Measurements from ENCODE around the gene TSPAN10.
A peak's percentile ranks its signal among the peaks of the same experiment; 100 is the strongest.

Gene TSPAN10

GRCh38 chr17:81684442-81684911 lies 47.5 kb downstream of the TSPAN10 start:
- H4K91ac ChIP-seq (ENCODE audit: low read depth, low read length, poor library complexity), result no peak overlapping the region
- peak overlapping the region; percentile 84 to 94 for H3K4me3 ChIP-seq (ENCODE audit: low read length in 2 of 2)
- DNase-seq (ENCODE audit: low spot score), result no peak
- peak overlapping the region; percentile 79 for H3K4me2 ChIP-seq (ENCODE audit: insufficient read depth, low read length, poor library complexity, severe bottlenecking)
- no peak overlapping the region for H2BK5ac ChIP-seq (ENCODE audit: low read length)
- no CpG with 5 or more reads among the region's 16 CpGs for WGBS, 2 donors (ENCODE audit: extremely low coverage in 2 of 2, insufficient read length in 2 of 2, insufficient replicate concordance in 1 of 2)
- H3K4ac ChIP-seq (ENCODE audit: low read length), result no peak overlapping the region
- peak overlapping the region; percentile 57 for H3K14ac ChIP-seq (ENCODE audit: low read length)
- H3K23ac ChIP-seq (ENCODE audit: low read depth, low read length, poor library complexity), result no peak overlapping the region
- no peak overlapping the region for H2BK15ac ChIP-seq (ENCODE audit: low read length)
- H3K79me1 ChIP-seq (ENCODE audit: low read depth, low read length), result peaks cover 31% of the 10 kb centered on the region
- H2BK12ac ChIP-seq (ENCODE audit: low read length), result no peak overlapping the region
- H3K18ac ChIP-seq (ENCODE audit: low read length), result peak overlapping the region; percentile 82
- H3K9ac ChIP-seq (ENCODE audit: low read depth, low read length, poor library complexity), result peak overlapping the region; percentile 83
- no peaks in the 10 kb centered on the region for H3K27me3 ChIP-seq (ENCODE audit: control insufficient read depth in 3 of 3, insufficient read depth in 3 of 3, low read depth in 1 of 3, low read length in 3 of 3)
- peak overlapping the region; percentile 91 for H2AK5ac ChIP-seq (ENCODE audit: low read depth, low read length)
- peak overlapping the region; percentile 77 for H2AFZ ChIP-seq (ENCODE audit: low read length)
- H2BK120ac ChIP-seq (ENCODE audit: low read depth, low read length), result no peak overlapping the region
- peaks cover 33 to 68% of the 10 kb centered on the region in 2 donors for H3K36me3 ChIP-seq (replicated peaks in 1 of 2; ENCODE audit: control insufficient read depth in 2 of 2, insufficient read depth in 2 of 2, low read length in 2 of 2)
- H3K4me1 ChIP-seq (ENCODE audit: control insufficient read depth in 2 of 2, insufficient read depth in 1 of 2, low read depth in 1 of 2, low read length in 2 of 2), result peaks cover 9 to 14% of the 10 kb centered on the region in 2 donors
- H4K8ac ChIP-seq (ENCODE audit: low read depth, low read length), result no peak overlapping the region
- H3K27ac ChIP-seq (replicated peaks; ENCODE audit: low read length), result no peak overlapping the region
- peaks cover 0 to 2% of the 10 kb centered on the region in 2 donors for H3K9me3 ChIP-seq (replicated peaks in 1 of 2; ENCODE audit: control insufficient read depth in 2 of 2, insufficient read depth in 1 of 2, low read depth in 1 of 2, low read length in 2 of 2)

DNA sequence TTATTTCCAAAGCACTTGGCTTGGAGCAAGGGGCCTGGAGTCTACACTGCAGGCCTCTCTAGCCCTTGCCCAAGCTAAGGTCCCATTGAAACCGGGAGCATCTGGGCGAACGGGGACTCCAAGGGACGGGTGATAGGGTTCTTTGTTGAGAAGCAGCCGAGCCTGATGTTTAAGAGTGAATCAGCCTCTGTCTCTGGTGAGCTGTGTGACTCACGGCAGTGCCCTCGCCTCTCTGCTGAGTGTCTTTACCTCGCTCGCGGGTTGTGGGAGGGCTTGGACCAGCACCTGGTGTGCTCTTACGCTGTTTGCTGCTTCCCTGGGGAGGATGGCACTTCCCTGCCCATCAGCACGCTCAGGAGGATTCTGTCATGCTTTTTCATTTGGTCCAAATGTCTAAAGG lies 48.1 kb downstream of the TSPAN10 start:
- H3K18ac ChIP-seq (ENCODE audit: low read length), result no peak overlapping the region
- no peak overlapping the region for H2BK12ac ChIP-seq (ENCODE audit: low read length)
- peak overlapping the region; percentile 79 for H3K4me2 ChIP-seq (ENCODE audit: insufficient read depth, low read length, poor library complexity, severe bottlenecking)
- no peak for DNase-seq (ENCODE audit: low spot score)
- peaks cover 0 to 2% of the 10 kb centered on the region in 2 donors for H3K9me3 ChIP-seq (replicated peaks in 1 of 2; ENCODE audit: control insufficient read depth in 2 of 2, insufficient read depth in 1 of 2, low read depth in 1 of 2, low read length in 2 of 2)
- no CpG with 5 or more reads among the region's 12 CpGs for WGBS, 2 donors (ENCODE audit: extremely low coverage in 2 of 2, insufficient read length in 2 of 2, insufficient replicate concordance in 1 of 2)
- H3K9ac ChIP-seq (ENCODE audit: low read depth, low read length, poor library complexity), result no peak overlapping the region
- H3K14ac ChIP-seq (ENCODE audit: low read length), result no peak overlapping the region
- H3K4me3 ChIP-seq (ENCODE audit: low read length in 2 of 2), result peak overlapping the region in 1 of 2 donors; percentile 84
- H3K4ac ChIP-seq (ENCODE audit: low read length), result no peak overlapping the region
- H3K4me1 ChIP-seq (ENCODE audit: control insufficient read depth in 2 of 2, insufficient read depth in 1 of 2, low read depth in 1 of 2, low read length in 2 of 2), result peaks cover 9 to 14% of the 10 kb centered on the region in 2 donors
- no peak overlapping the region for H2BK5ac ChIP-seq (ENCODE audit: low read length)
- no peak overlapping the region for H2AFZ ChIP-seq (ENCODE audit: low read length)
- peaks cover 34% of the 10 kb centered on the region for H3K79me1 ChIP-seq (ENCODE audit: low read depth, low read length)
- no peak overlapping the region for H2BK15ac ChIP-seq (ENCODE audit: low read length)
- H3K27ac ChIP-seq (replicated peaks; ENCODE audit: low read length), result no peak overlapping the region
- H4K91ac ChIP-seq (ENCODE audit: low read depth, low read length, poor library complexity), result no peak overlapping the region
- no peak overlapping the region for H4K8ac ChIP-seq (ENCODE audit: low read depth, low read length)
- no peak overlapping the region for H2BK120ac ChIP-seq (ENCODE audit: low read depth, low read length)
- peaks cover 39 to 68% of the 10 kb centered on the region in 2 donors for H3K36me3 ChIP-seq (replicated peaks in 1 of 2; ENCODE audit: control insufficient read depth in 2 of 2, insufficient read depth in 2 of 2, low read length in 2 of 2)
- no peak overlapping the region for H2AK5ac ChIP-seq (ENCODE audit: low read depth, low read length)
- no peak overlapping the region for H3K23ac ChIP-seq (ENCODE audit: low read depth, low read length, poor library complexity)
- no peaks in the 10 kb centered on the region for H3K27me3 ChIP-seq (ENCODE audit: control insufficient read depth in 3 of 3, insufficient read depth in 3 of 3, low read depth in 1 of 3, low read length in 3 of 3)

DNA sequence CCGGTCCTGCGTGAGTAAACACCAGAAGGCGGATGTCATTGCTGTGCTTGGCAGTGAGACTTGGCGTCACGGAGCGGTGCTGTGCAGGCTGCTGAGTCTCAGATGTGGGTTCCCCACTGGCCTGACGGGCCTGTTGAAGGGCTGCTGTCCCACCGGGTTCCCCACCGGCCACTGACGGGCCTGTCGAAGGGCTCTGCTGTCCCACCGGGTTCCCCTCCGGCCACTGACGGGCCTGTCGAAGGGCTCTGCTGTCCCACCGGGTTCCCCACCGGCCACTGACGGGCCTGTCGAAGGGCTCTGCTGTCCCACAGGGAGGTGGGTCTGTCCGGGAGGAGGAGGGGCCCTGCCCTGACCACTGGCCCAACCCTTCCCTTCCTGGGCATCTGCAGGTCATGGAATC lies 49.6 kb downstream of the TSPAN10 start:
- no peak overlapping the region for H3K4me2 ChIP-seq (ENCODE audit: insufficient read depth, low read length, poor library complexity, severe bottlenecking)
- H3K14ac ChIP-seq (ENCODE audit: low read length), result no peak overlapping the region
- no peak overlapping the region for H2BK5ac ChIP-seq (ENCODE audit: low read length)
- no peak overlapping the region for H4K8ac ChIP-seq (ENCODE audit: low read depth, low read length)
- peak overlapping the region; percentile 3 for H3K23ac ChIP-seq (ENCODE audit: low read depth, low read length, poor library complexity)
- no CpG with 5 or more reads among the region's 20 CpGs for WGBS, 2 donors (ENCODE audit: extremely low coverage in 2 of 2, insufficient read length in 2 of 2, insufficient replicate concordance in 1 of 2)
- H2AK5ac ChIP-seq (ENCODE audit: low read depth, low read length), result no peak overlapping the region
- no peak overlapping the region for H2BK120ac ChIP-seq (ENCODE audit: low read depth, low read length)
- peaks cover 9 to 14% of the 10 kb centered on the region in 2 donors for H3K4me1 ChIP-seq (ENCODE audit: control insufficient read depth in 2 of 2, insufficient read depth in 1 of 2, low read depth in 1 of 2, low read length in 2 of 2)
- no peak overlapping the region for H3K4ac ChIP-seq (ENCODE audit: low read length)
- H3K4me3 ChIP-seq (ENCODE audit: low read length in 2 of 2), result no peak overlapping the region
- H3K18ac ChIP-seq (ENCODE audit: low read length), result no peak overlapping the region
- no peak overlapping the region for H2AFZ ChIP-seq (ENCODE audit: low read length)
- H3K27me3 ChIP-seq (ENCODE audit: control insufficient read depth in 3 of 3, insufficient read depth in 3 of 3, low read depth in 1 of 3, low read length in 3 of 3), result no peaks in the 10 kb centered on the region
- no peak overlapping the region for H2BK15ac ChIP-seq (ENCODE audit: low read length)
- peaks cover 42 to 70% of the 10 kb centered on the region in 2 donors for H3K36me3 ChIP-seq (replicated peaks in 1 of 2; ENCODE audit: control insufficient read depth in 2 of 2, insufficient read depth in 2 of 2, low read length in 2 of 2)
- no peak overlapping the region for H3K27ac ChIP-seq (replicated peaks; ENCODE audit: low read length)
- H3K9ac ChIP-seq (ENCODE audit: low read depth, low read length, poor library complexity), result no peak overlapping the region
- H4K91ac ChIP-seq (ENCODE audit: low read depth, low read length, poor library complexity), result no peak overlapping the region
- peaks cover 32% of the 10 kb centered on the region for H3K79me1 ChIP-seq (ENCODE audit: low read depth, low read length)
- H2BK12ac ChIP-seq (ENCODE audit: low read length), result no peak overlapping the region
- no peaks in the 10 kb centered on the region for H3K9me3 ChIP-seq (replicated peaks in 1 of 2; ENCODE audit: control insufficient read depth in 2 of 2, insufficient read depth in 1 of 2, low read depth in 1 of 2, low read length in 2 of 2)
- DNase-seq (ENCODE audit: low spot score), result no peak

DNA sequence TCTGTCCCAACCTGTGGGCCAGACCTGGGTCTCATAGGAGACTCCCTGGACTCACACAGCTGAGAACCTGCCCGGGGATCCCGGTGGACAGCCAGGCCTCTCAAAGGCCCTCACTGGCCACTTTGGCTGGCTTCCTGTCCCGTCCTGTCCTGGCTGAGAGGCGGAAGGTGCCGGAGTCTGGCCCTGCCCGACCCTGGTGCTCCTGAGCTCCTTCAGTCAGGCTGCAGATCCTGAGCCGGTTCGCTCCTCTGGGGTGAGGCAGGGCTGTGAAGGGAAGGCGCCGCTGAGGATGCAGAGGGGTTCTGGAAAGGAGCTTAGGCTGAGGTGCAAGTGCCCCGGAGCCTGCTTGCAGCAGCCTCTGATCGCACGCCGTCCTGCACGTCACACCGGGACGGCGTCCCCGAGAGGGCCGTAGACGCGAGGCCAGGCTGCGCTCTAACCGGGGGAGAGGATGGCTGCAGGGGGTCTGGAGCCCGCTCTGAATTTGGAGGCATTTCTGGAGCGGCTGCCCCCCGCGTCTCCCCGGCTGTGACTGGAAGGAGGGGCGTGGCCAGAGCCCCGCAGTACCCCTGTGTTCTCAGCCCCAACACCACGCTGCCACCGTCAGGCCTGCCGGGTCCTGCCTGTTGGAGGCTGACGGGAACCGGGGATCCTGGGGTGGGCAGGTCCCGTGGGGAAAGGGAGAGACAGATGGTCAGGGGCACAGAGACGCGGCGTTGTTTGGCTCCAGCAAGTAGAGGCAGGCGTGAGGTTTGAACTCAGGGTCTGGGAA lies 51.0 kb downstream of the TSPAN10 start:
- Histone ChIP-seq H2BK15ac (ENCODE audit: low read length) (no peak overlapping the region), H3K9ac (ENCODE audit: low read depth, low read length, poor library complexity) (no peak overlapping the region), H3K4ac (ENCODE audit: low read length) (no peak overlapping the region), H2AFZ (ENCODE audit: low read length) (no peak overlapping the region), H2BK5ac (ENCODE audit: low read length) (no peak overlapping the region), H3K9me3 (replicated peaks in 1 of 2; ENCODE audit: control insufficient read depth in 2 of 2, insufficient read depth in 1 of 2, low read depth in 1 of 2, low read length in 2 of 2) (no peaks in the 10 kb centered on the region), H3K4me1 (ENCODE audit: control insufficient read depth in 2 of 2, insufficient read depth in 1 of 2, low read depth in 1 of 2, low read length in 2 of 2) (peaks cover 4 to 8% of the 10 kb centered on the region in 2 donors), H3K4me3 (ENCODE audit: low read length in 2 of 2) (peak overlapping the region in 1 of 2 donors; percentile 15), H2BK12ac (ENCODE audit: low read length) (no peak overlapping the region), H3K27ac (replicated peaks; ENCODE audit: low read length) (no peak overlapping the region), H2BK120ac (ENCODE audit: low read depth, low read length) (no peak overlapping the region), H4K91ac (ENCODE audit: low read depth, low read length, poor library complexity) (peak overlapping the region; percentile 85), H4K8ac (ENCODE audit: low read depth, low read length) (no peak overlapping the region), H3K18ac (ENCODE audit: low read length) (no peak overlapping the region), H2AK5ac (ENCODE audit: low read depth, low read length) (no peak overlapping the region), H3K36me3 (replicated peaks in 1 of 2; ENCODE audit: control insufficient read depth in 2 of 2, insufficient read depth in 2 of 2, low read length in 2 of 2) (peaks cover 49 to 79% of the 10 kb centered on the region in 2 donors), H3K23ac (ENCODE audit: low read depth, low read length, poor library complexity) (peak overlapping the region; percentile 73), H3K4me2 (ENCODE audit: insufficient read depth, low read length, poor library complexity, severe bottlenecking) (no peak overlapping the region), H3K14ac (ENCODE audit: low read length) (no peak overlapping the region), H3K27me3 (ENCODE audit: control insufficient read depth in 3 of 3, insufficient read depth in 3 of 3, low read depth in 1 of 3, low read length in 3 of 3) (no peaks in the 10 kb centered on the region), H3K79me1 (ENCODE audit: low read depth, low read length) (peaks cover 31% of the 10 kb centered on the region)
- no peak for DNase-seq (ENCODE audit: low spot score)
- no CpG with 5 or more reads among the region's 41 CpGs for WGBS, 2 donors (ENCODE audit: extremely low coverage in 2 of 2, insufficient read length in 2 of 2, insufficient replicate concordance in 1 of 2)
